ENCODE data around the gene DNAI4.

DNA sequence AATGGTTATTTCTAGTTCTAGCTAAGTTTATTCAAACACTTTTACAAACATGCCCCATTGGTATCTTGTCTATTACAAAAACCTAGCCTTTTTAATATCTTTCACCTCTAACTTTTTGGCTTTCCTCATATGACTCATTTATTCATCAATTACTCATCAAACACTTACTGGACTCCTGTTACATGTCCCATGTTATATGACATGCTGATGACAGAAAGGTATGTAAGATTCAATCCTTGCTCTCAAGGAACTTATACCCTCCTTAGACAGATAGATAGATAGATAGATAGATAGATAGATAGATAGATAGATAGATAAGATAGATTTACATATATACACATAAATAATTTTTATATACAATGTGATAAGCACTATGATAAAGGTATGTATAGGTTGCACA is 89.7 kb downstream of the DNAI4 start:
- TF ChIP-seq POLR2AphosphoS5 (IDR thresholded peaks at IDR 0.05; ENCODE audit: insufficient read depth, low read depth, low read length) = no peak
- no peak for TF ChIP-seq POLR2A (IDR thresholded peaks at IDR 0.05; ENCODE audit: low read depth, low read length)

Data from endothelial cell of umbilical vein (primary cell).